ENCODE results near the gene KCNH4.
"Not testable (repeated sequence)": the region's sequence is repeated elsewhere in the genome, so short reads cannot be mapped to it uniquely, and the experiment has no call there.

Gene KCNH4

GRCh38 chr17:42193216-42193968 lies 12.4 kb upstream of the KCNH4 start:
- H3K27ac ChIP-seq (ENCODE audit: low read length): no peak overlapping the region
- no peaks in the 10 kb centered on the region for H3K27me3 ChIP-seq (ENCODE audit: low read depth, low read length)
- H3K9me3 ChIP-seq (ENCODE audit: control insufficient read depth in 1 of 2, low read length in 2 of 2): no peaks in the 10 kb centered on the region
- H3K4me1 ChIP-seq (ENCODE audit: control insufficient read depth in 1 of 2, insufficient read depth in 2 of 2, low read length in 2 of 2): peaks cover 4 to 20% of the 10 kb centered on the region in 2 donors
- H3K4me3 ChIP-seq (ENCODE audit: low read depth in 1 of 2, low read length in 2 of 2): peak overlapping the region; percentile 78 to 96
- H3K36me3 ChIP-seq (ENCODE audit: control insufficient read depth in 1 of 2, insufficient read depth in 2 of 2, low read length in 2 of 2): no peaks in the 10 kb centered on the region

- no peak overlapping the region for H3K4me3 ChIP-seq (ENCODE audit: low read depth in 1 of 2, low read length in 2 of 2)
Observed at GRCh38 chr17:42192189-42193126, 11.5 kb upstream of the KCNH4 start.

GRCh38 chr17:42191275-42191608 lies 10.3 kb upstream of the KCNH4 start:
- Histone ChIP-seq H3K36me3 (ENCODE audit: control insufficient read depth in 1 of 2, insufficient read depth in 2 of 2, low read length in 2 of 2) (no peaks in the 10 kb centered on the region), H3K27me3 (ENCODE audit: low read depth, low read length) (no peaks in the 10 kb centered on the region), H3K4me1 (ENCODE audit: control insufficient read depth in 1 of 2, insufficient read depth in 2 of 2, low read length in 2 of 2) (peaks cover 4 to 20% of the 10 kb centered on the region in 2 donors), H3K4me3 (ENCODE audit: low read depth in 1 of 2, low read length in 2 of 2) (no peak overlapping the region), H3K27ac (ENCODE audit: low read length) (no peak overlapping the region), H3K9me3 (ENCODE audit: control insufficient read depth in 1 of 2, low read length in 2 of 2) (no peaks in the 10 kb centered on the region)

More at GRCh38 chr17:42192189-42193126, 11.5 kb upstream of the KCNH4 start:
- H3K27me3 ChIP-seq (ENCODE audit: low read depth, low read length): no peaks in the 10 kb centered on the region
- peaks cover 4 to 20% of the 10 kb centered on the region in 2 donors for H3K4me1 ChIP-seq (ENCODE audit: control insufficient read depth in 1 of 2, insufficient read depth in 2 of 2, low read length in 2 of 2)
- H3K36me3 ChIP-seq (ENCODE audit: control insufficient read depth in 1 of 2, insufficient read depth in 2 of 2, low read length in 2 of 2): no peaks in the 10 kb centered on the region
- H3K9me3 ChIP-seq (ENCODE audit: control insufficient read depth in 1 of 2, low read length in 2 of 2): no peaks in the 10 kb centered on the region
- H3K27ac ChIP-seq (ENCODE audit: low read length): no peak overlapping the region

- Histone ChIP-seq H3K4me3 (ENCODE audit: low read depth in 1 of 2, low read length in 2 of 2) (no peak overlapping the region), H3K36me3 (ENCODE audit: control insufficient read depth in 1 of 2, insufficient read depth in 2 of 2, low read length in 2 of 2) (no peaks in the 10 kb centered on the region), H3K9me3 (ENCODE audit: control insufficient read depth in 1 of 2, low read length in 2 of 2) (no peaks in the 10 kb centered on the region), H3K27me3 (ENCODE audit: low read depth, low read length) (no peaks in the 10 kb centered on the region), H3K27ac (ENCODE audit: low read length) (no peak overlapping the region), H3K4me1 (ENCODE audit: control insufficient read depth in 1 of 2, insufficient read depth in 2 of 2, low read length in 2 of 2) (peaks cover 4 to 20% of the 10 kb centered on the region in 2 donors)
Observed at GRCh38 chr17:42190491-42191274, 9.7 kb upstream of the KCNH4 start.

- H3K36me3 ChIP-seq (ENCODE audit: control insufficient read depth in 1 of 2, insufficient read depth in 2 of 2, low read length in 2 of 2): no peaks in the 10 kb centered on the region
- no peak overlapping the region for H3K4me3 ChIP-seq (ENCODE audit: low read depth in 1 of 2, low read length in 2 of 2)
- no peaks in the 10 kb centered on the region for H3K27me3 ChIP-seq (ENCODE audit: low read depth, low read length)
- H3K4me1 ChIP-seq (ENCODE audit: control insufficient read depth in 1 of 2, insufficient read depth in 2 of 2, low read length in 2 of 2): peaks cover 4 to 23% of the 10 kb centered on the region in 2 donors
- no peak overlapping the region for H3K27ac ChIP-seq (ENCODE audit: low read length)
- no peaks in the 10 kb centered on the region for H3K9me3 ChIP-seq (ENCODE audit: control insufficient read depth in 1 of 2, low read length in 2 of 2)
Observed at GRCh38 chr17:42189651-42189965, 8.7 kb upstream of the KCNH4 start.

GRCh38 chr17:42188749-42189650 lies 8.1 kb upstream of the KCNH4 start:
- no peaks in the 10 kb centered on the region for H3K36me3 ChIP-seq (ENCODE audit: control insufficient read depth in 1 of 2, insufficient read depth in 2 of 2, low read length in 2 of 2)
- H3K27ac ChIP-seq (ENCODE audit: low read length): no peak overlapping the region
- H3K9me3 ChIP-seq (ENCODE audit: control insufficient read depth in 1 of 2, low read length in 2 of 2): no peaks in the 10 kb centered on the region
- no peaks in the 10 kb centered on the region for H3K27me3 ChIP-seq (ENCODE audit: low read depth, low read length)
- no peak overlapping the region for H3K4me3 ChIP-seq (ENCODE audit: low read depth in 1 of 2, low read length in 2 of 2)
- peaks cover 7 to 27% of the 10 kb centered on the region in 2 donors for H3K4me1 ChIP-seq (ENCODE audit: control insufficient read depth in 1 of 2, insufficient read depth in 2 of 2, low read length in 2 of 2)

GRCh38 chr17:42187833-42188232 lies 6.9 kb upstream of the KCNH4 start:
- H3K4me1 ChIP-seq (ENCODE audit: control insufficient read depth in 1 of 2, insufficient read depth in 2 of 2, low read length in 2 of 2): peaks cover 3 to 21% of the 10 kb centered on the region in 2 donors
- H3K4me3 ChIP-seq (ENCODE audit: low read depth in 1 of 2, low read length in 2 of 2): no peak overlapping the region
- no peaks in the 10 kb centered on the region for H3K36me3 ChIP-seq (ENCODE audit: control insufficient read depth in 1 of 2, insufficient read depth in 2 of 2, low read length in 2 of 2)
- no peaks in the 10 kb centered on the region for H3K27me3 ChIP-seq (ENCODE audit: low read depth, low read length)
- H3K9me3 ChIP-seq (ENCODE audit: control insufficient read depth in 1 of 2, low read length in 2 of 2): no peaks in the 10 kb centered on the region
- no peak overlapping the region for H3K27ac ChIP-seq (ENCODE audit: low read length)

- H3K9me3 ChIP-seq (ENCODE audit: control insufficient read depth in 1 of 2, low read length in 2 of 2); H3K27ac ChIP-seq (ENCODE audit: low read length); H3K27me3 ChIP-seq (ENCODE audit: low read depth, low read length); H3K36me3 ChIP-seq (ENCODE audit: control insufficient read depth in 1 of 2, insufficient read depth in 2 of 2, low read length in 2 of 2); H3K4me3 ChIP-seq (ENCODE audit: low read depth in 1 of 2, low read length in 2 of 2): not testable (repeated sequence)
- peaks cover 3 to 15% of the 10 kb centered on the region in 2 donors for H3K4me1 ChIP-seq (ENCODE audit: control insufficient read depth in 1 of 2, insufficient read depth in 2 of 2, low read length in 2 of 2)
Observed at GRCh38 chr17:42186191-42186590, 5.2 kb upstream of the KCNH4 start.

GRCh38 chr17:42185621-42185930 lies 4.6 kb upstream of the KCNH4 start:
- H3K36me3 ChIP-seq (ENCODE audit: control insufficient read depth in 1 of 2, insufficient read depth in 2 of 2, low read length in 2 of 2): no peaks in the 10 kb centered on the region
- H3K27me3 ChIP-seq (ENCODE audit: low read depth, low read length): peaks cover 11% of the 10 kb centered on the region
- H3K4me1 ChIP-seq (ENCODE audit: control insufficient read depth in 1 of 2, insufficient read depth in 2 of 2, low read length in 2 of 2): peaks cover 3 to 21% of the 10 kb centered on the region in 2 donors
- no peak overlapping the region for H3K27ac ChIP-seq (ENCODE audit: low read length)
- no peak overlapping the region for H3K4me3 ChIP-seq (ENCODE audit: low read depth in 1 of 2, low read length in 2 of 2)
- H3K9me3 ChIP-seq (ENCODE audit: control insufficient read depth in 1 of 2, low read length in 2 of 2): no peaks in the 10 kb centered on the region

- H3K27ac ChIP-seq (ENCODE audit: low read length): no peak within 1 kb of the TSS
- peaks cover 11% of the 10 kb centered on the region for H3K27me3 ChIP-seq (ENCODE audit: low read depth, low read length)
- H3K36me3 ChIP-seq (ENCODE audit: control insufficient read depth in 1 of 2, insufficient read depth in 2 of 2, low read length in 2 of 2): no peaks in the 10 kb centered on the region
- H3K4me1 ChIP-seq (ENCODE audit: control insufficient read depth in 1 of 2, insufficient read depth in 2 of 2, low read length in 2 of 2): peaks cover 3 to 26% of the 10 kb centered on the region in 2 donors
- H3K9me3 ChIP-seq (ENCODE audit: control insufficient read depth in 1 of 2, low read length in 2 of 2): no peaks in the 10 kb centered on the region
- H3K4me3 ChIP-seq (ENCODE audit: low read depth in 1 of 2, low read length in 2 of 2): peak within 1 kb of the TSS; percentile 7 to 63
Observed at GRCh38 chr17:42184713-42185620, 4.0 kb upstream of the KCNH4 start, which contains the start of gene HCRT. HCRT (minus strand) TSS chr17:42185452; CDS start chr17:42185365, 87 bp downstream.
